Body of pancreas (tissue), 4 donors: Measurements from ENCODE around the gene HDHD3. TPM values are rescaled to one million over a fixed set of nuclear protein-coding genes. Genes with fewer than 3 reads are reported as not detected.

Experiments used
- ATAC-seq: fragments of 150-250 bp; one replicate; pipeline ENCODE4 v1.9.1; 2016
- DNase-seq, 4 donors: peaks; one replicate each; pipeline ENCODE4 v3.0.0-alpha.2; 2019
- H3K27ac ChIP-seq, 4 donors: fragments of 200-600 bp; sonication (generic); 1 replicate in 3 of 4; 2 replicates in 1 of 4; pipeline versions ENCODE4 v1.5.1 to v1.6.1; 2016 to 2019; ENCODE audit warnings: mild to moderate bottlenecking in 1 of 4, mixed read lengths in 1 of 4, moderate library complexity in 1 of 4
- H3K27me3 ChIP-seq, 2 donors: fragments of 200-600 bp; sonication (generic); one replicate each; pipeline ENCODE4 v1.6.0; 2016; ENCODE audit warnings: mild to moderate bottlenecking in 1 of 2
- H3K36me3 ChIP-seq, 2 donors: fragments of 200-600 bp; sonication (generic); replicated peaks in 1 of 2; 2 replicates each; pipeline ENCODE4 v1.5.1; 2016; ENCODE audit warnings: low read depth in 2 of 2; ENCODE audit not compliant: insufficient read depth in 1 of 2
- H3K4me1 ChIP-seq: fragments of 200-600 bp; sonication (generic); one replicate; pipeline ENCODE4 v1.6.0; 2016
- H3K4me3 ChIP-seq, 2 donors: fragments of 200-600 bp; sonication (generic); 1 replicate in 1 of 2; 2 replicates in 1 of 2; pipeline ENCODE4 v1.5.1; 2016 to 2019
- H3K9me3 ChIP-seq, 3 donors: fragments of 200-600 bp; sonication (generic); 1 replicate in 2 of 3; 2 replicates in 1 of 3; pipeline ENCODE4 v1.5.1; 2016
- POLR2A ChIP-seq, 3 donors: fragments of 450-650 bp; IDR thresholded peaks; one replicate each; pipeline ENCODE4 v1.6.1; 2016; ENCODE audit warnings: antibody characterized with exemption in 3 of 3, mild to moderate bottlenecking in 2 of 3
- whole genome bisulfite sequencing, 2 donors: methylation state at CpG; one replicate each; pipeline ENCODE4 v1.1.5; 2017; 5-methylcytosine and 5-hydroxymethylcytosine counted together
- intact Hi-C: fragments of 100-400 bp; cut with DNase I; formaldehyde crosslinking; loops from one replicate; pipeline ENCODE4 v1.15.1; 2023
- total RNA-seq, 2 donors: library from RNA; depleted of rRNA; stranded (reverse); fragments of >200 nt; gene quantifications; one replicate each; pipeline ENCODE4 v1.1.0, GENCODE V29; 2016
- TF ChIP-seq, protein P1 (sequence below), 7 experiments: fragments of 450-650 bp in 4 of 7; fragments of 200-600 bp in 3 of 7; sonication (generic) in 3 of 7; IDR thresholded peaks; one replicate each; pipeline ENCODE4 v1.5.1; 2016 to 2019; ENCODE audit warnings: antibody characterized with exemption in 7 of 7

Gene HDHD3, protein sequence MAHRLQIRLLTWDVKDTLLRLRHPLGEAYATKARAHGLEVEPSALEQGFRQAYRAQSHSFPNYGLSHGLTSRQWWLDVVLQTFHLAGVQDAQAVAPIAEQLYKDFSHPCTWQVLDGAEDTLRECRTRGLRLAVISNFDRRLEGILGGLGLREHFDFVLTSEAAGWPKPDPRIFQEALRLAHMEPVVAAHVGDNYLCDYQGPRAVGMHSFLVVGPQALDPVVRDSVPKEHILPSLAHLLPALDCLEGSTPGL
- 10 to 100 TPM; 38.9 to 51.9 TPM for total RNA-seq

DNA sequence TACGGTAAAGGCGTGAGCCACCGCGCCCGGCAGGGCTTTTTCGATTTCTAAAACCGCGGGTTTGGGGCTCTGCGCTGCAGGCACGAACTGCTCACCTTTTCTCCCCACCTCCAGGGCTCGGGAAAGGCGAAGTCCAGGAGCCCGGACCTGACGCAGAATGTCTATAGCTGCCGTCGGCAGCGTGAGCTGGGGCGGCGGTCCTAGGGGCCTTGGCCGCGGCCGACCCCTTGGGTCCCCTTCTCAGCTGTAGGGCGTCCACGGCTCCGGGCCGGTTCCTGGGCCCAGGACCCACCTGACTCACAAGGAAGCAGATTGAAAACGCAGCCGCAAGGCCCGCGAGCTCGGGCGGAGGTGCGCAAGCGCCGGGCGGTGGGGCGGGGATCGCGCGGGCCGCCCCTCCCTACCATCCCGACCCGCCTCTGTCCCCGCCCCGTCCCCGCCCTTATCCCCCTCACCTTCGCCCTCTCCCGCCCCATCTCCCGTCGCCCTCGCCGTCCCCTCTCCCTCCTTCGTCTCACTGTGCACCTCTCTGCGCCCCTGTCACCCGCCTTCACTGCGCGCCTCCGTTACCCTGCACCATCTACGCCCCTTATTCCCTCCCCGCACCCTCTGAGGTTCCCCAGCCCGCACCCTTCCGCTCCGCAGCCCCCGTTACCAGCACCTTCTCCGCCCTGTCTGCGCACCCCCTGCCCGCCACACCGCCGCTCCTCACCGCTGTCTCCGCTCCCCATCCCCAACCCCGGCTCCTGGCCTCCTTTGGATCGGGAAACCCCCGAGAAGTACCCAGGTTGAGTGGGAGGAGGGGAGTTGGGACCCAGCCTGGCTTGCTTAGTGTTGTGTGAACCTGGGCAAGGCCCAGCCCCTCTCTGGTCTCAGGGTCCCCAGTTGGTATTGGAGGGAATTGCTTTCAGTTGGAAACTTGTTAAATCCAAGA lies at the start of gene HDHD3:
Gene HDHD3 (minus strand): TSS at position 353 of the 934 bp plus-strand sequence. CDS start 2,632 bp downstream, outside the sequence.
- 0 to 1% methylated on average over 27 to 73 of the region's 74 CpGs for WGBS, 2 donors
- no peaks in the 10 kb centered on the region for H3K9me3 ChIP-seq
- peak within 1 kb of the TSS; percentile 53 to 99 (median 98) for H3K27ac ChIP-seq
- intact Hi-C loops = no loop called here
- H3K4me1 ChIP-seq = peaks cover 87% of the 10 kb centered on the region
- peaks cover 0 to 6% of the 10 kb centered on the region in 2 donors for H3K36me3 ChIP-seq
- ATAC-seq (peak; percentile 90), DNase-seq (peak; percentile 90 to 92 (median 92))
- no peaks in the 10 kb centered on the region for H3K27me3 ChIP-seq
- TF ChIP-seq, protein P1, sequence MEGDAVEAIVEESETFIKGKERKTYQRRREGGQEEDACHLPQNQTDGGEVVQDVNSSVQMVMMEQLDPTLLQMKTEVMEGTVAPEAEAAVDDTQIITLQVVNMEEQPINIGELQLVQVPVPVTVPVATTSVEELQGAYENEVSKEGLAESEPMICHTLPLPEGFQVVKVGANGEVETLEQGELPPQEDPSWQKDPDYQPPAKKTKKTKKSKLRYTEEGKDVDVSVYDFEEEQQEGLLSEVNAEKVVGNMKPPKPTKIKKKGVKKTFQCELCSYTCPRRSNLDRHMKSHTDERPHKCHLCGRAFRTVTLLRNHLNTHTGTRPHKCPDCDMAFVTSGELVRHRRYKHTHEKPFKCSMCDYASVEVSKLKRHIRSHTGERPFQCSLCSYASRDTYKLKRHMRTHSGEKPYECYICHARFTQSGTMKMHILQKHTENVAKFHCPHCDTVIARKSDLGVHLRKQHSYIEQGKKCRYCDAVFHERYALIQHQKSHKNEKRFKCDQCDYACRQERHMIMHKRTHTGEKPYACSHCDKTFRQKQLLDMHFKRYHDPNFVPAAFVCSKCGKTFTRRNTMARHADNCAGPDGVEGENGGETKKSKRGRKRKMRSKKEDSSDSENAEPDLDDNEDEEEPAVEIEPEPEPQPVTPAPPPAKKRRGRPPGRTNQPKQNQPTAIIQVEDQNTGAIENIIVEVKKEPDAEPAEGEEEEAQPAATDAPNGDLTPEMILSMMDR (IDR thresholded peaks at IDR 0.05) = peak in 2 of 7 experiments; percentile 13 to 16
- peak; percentile 87 to 93 (median 92) for TF ChIP-seq POLR2A (IDR thresholded peaks at IDR 0.05)
- peak within 1 kb of the TSS; percentile 28 to 77 for H3K4me3 ChIP-seq

DNA sequence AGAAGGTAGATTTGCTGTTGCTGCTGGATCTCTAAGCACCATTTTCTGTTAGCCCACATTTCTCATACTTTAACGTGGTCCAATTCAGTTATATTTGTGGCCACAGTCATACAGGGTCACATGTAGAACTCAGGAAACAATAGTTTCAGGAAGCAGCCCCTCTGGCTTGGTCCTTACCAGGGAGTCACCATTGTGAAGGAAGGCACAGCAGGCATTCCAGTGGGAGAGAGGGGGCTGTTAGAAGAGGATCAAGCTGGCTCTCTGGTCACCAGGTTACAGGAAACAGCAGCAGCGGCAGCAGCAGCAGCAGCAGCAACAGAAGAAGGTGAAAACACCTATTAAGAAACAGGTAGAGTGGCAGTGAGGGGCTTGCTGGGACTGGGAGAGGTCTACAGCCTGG lies 48.3 kb upstream of the HDHD3 start:
- intact Hi-C loops = no loop called here
- Histone ChIP-seq H3K27me3 (no peaks in the 10 kb centered on the region), H3K36me3 (no peaks in the 10 kb centered on the region), H3K4me1 (no peaks in the 10 kb centered on the region), H3K4me3 (no peak overlapping the region), H3K27ac (no peak overlapping the region), H3K9me3 (no peaks in the 10 kb centered on the region)
- TF ChIP-seq, protein P1 (IDR thresholded peaks at IDR 0.05) = no peak
- no peak for TF ChIP-seq POLR2A (IDR thresholded peaks at IDR 0.05)
- no peak for DNase-seq
- ATAC-seq = no peak
- 34 to 56% methylated on average over 2 of the region's 2 CpGs for WGBS, 2 donors

DNA sequence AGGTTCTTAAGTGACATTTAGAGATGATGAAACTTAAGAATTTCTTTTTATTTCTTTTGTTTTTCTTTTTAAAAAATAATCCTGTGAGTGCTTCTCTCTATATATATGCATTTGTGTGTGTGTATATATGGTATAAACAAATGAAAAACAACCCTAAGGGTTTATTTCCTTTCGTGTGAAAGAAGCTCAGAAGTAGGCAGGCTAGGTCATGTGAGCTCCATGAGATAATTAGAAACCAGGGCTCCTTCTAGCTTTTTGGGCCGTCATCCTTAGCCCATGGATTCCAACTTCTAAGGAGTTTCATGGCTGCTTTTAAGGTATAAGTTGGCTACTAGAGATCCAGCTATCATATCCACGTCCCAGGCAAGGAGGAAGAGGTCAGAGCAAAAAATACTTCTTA lies 44.9 kb upstream of the HDHD3 start:
- Histone ChIP-seq H3K9me3 (no peaks in the 10 kb centered on the region), H3K36me3 (no peaks in the 10 kb centered on the region), H3K27me3 (no peaks in the 10 kb centered on the region), H3K27ac (no peak overlapping the region), H3K4me3 (no peak overlapping the region), H3K4me1 (no peaks in the 10 kb centered on the region)
- 61 to 64% methylated on average over 3 of the region's 3 CpGs for WGBS, 2 donors
- ATAC-seq = no peak
- intact Hi-C loops = no loop called here
- no peak for TF ChIP-seq POLR2A (IDR thresholded peaks at IDR 0.05)
- TF ChIP-seq, protein P1 (IDR thresholded peaks at IDR 0.05) = no peak
- DNase-seq = no peak

DNA sequence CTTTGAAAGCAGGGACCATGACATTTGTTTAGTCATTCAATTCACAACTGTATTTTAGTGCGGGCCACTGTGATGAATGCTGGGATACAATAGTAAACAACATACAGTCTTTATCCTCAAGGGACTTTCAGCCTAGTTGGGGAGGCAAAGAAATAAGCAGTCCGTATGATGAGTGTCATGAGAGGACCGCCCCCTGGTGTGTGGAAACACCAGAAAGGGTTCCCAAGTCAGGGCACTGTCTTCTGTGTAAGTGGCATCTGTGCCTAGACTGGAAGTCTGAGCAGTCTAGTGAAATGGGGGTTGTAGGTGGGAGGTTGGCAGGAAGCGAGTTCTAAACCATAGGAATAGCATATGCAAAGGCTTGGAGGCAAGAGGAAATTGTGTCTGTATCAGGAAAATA lies 40.6 kb upstream of the HDHD3 start:
- no peaks in the 10 kb centered on the region for H3K9me3 ChIP-seq
- ATAC-seq (no peak), DNase-seq (no peak)
- WGBS, 2 donors = 72 to 75% methylated on average over 4 of the region's 4 CpGs
- no peaks in the 10 kb centered on the region for H3K27me3 ChIP-seq
- TF ChIP-seq POLR2A (IDR thresholded peaks at IDR 0.05) = no peak
- TF ChIP-seq, protein P1 (IDR thresholded peaks at IDR 0.05) = no peak
- intact Hi-C loops = no loop called here
- no peaks in the 10 kb centered on the region for H3K36me3 ChIP-seq
- no peak overlapping the region for H3K27ac ChIP-seq
- H3K4me3 ChIP-seq = no peak overlapping the region
- H3K4me1 ChIP-seq = no peaks in the 10 kb centered on the region
